ENCODE results near the gene OXT.
"Not testable (repeated sequence)": the region's sequence is repeated elsewhere in the genome, so short reads cannot be mapped to it uniquely, and the experiment has no call there.

Gene OXT

DNA sequence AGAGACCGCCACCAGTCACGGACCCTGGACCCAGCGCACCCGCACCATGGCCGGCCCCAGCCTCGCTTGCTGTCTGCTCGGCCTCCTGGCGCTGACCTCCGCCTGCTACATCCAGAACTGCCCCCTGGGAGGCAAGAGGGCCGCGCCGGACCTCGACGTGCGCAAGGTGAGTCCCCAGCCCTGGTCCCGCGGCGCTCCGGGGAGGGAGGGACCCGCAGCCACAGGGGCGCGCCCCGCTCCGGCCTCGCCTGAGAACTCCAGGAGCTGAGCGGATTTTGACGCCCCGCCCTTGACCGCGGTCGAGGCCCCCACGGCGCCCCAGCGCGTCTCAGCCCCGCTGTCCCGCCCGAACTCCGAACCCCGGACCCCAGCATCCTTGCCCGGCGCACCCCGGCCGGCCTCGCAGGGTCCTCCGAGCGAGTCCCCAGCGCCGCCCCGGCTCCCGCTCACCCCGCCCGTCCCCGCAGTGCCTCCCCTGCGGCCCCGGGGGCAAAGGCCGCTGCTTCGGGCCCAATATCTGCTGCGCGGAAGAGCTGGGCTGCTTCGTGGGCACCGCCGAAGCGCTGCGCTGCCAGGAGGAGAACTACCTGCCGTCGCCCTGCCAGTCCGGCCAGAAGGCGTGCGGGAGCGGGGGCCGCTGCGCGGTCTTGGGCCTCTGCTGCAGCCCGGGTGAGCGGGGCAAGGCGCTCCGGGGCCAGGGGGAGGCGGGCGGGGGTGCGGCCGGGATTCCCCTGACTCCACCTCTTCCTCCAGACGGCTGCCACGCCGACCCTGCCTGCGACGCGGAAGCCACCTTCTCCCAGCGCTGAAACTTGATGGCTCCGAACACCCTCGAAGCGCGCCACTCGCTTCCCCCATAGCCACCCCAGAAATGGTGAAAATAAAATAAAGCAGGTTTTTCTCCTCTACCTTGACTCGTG lies at the start of gene OXT:
OXT (plus strand) TSS at position 11 of the 920 bp plus-strand sequence; CDS start at position 47, 36 bp downstream.
- in situ Hi-C loops (cut with MboI; ENCODE audit: low sequenced_read_pairs) = no loop called here

DNA sequence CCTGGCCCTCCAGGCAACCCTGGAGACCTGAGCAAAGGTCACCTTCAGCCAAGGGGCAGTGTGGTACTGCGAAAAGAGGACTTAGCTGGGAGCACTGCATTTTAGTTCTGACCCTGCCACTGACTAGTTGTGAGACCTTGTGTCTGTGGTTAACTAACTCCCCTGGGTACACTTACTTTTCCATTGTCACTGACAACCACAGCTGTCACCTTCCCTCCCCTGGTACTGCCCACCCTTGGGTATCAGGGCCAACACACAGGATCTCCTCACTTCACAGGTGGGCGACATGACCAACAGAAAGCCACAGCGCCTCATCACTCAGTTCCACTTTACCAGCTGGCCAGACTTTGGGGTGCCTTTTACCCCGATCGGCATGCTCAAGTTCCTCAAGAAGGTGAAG lies 49.6 kb upstream of the OXT start:
- in situ Hi-C loops (cut with MboI; ENCODE audit: low sequenced_read_pairs) = no loop called here

DNA sequence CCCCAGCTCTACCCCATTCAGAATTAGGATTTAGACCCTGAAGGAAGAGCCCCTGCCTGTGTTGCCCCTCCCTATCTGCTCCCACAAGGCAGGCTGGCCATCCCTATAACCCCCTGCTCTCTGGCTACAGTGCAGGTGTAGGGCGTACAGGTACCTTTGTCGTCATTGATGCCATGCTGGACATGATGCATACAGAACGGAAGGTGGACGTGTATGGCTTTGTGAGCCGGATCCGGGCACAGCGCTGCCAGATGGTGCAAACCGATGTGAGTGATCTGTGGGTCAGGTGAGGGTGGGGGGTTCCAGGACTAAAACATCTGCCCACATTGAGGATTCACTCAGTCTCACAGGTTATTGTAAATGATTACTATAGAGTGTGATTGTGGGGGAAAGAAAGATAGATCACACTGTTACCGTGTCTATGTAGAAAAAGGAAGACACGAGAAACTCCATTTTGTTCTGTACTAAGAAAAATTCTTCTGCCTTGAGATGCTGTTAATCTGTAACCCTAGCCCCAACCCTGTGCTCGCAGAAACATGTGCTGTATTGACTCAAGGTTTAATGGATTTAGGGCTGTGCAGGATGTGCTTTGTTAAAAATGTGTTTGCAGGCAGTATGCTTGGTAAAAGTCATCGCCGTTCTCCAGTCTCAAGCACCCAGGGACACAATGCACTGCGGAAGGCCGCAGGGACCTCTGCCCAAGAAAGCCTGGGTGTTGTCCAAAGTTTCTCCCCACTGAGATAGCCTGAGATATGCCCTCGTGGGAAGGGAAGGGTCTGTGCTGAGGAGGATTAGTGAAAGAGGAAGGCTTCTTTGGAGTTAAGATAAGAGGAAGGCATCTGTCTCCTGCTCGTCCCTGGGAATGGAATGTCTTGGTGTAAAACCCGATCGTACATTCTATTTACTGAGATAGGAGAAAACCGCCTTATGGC lies 48.6 kb upstream of the OXT start:
- in situ Hi-C loops (cut with MboI; ENCODE audit: low sequenced_read_pairs) = not testable (repeated sequence)

DNA sequence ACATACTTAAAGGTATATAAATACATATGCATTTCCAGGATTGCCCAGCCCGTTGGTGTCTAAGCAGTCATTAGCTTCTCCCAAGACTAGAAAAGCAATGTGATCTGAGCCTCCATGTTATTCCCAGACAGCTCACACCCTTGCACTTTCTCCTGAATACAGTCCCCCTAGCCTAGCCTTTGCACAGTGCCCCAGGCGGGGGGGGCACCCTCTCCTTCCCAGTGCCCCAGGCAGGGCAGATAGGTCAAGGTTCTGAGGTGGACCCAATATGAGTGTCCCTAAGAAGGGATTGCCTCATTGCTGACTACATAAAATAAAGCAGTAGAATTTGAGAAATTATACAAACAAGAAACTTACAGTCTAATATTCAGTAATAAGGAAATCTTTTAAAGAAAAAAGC lies 43.4 kb upstream of the OXT start:
- in situ Hi-C loops (cut with MboI; ENCODE audit: low sequenced_read_pairs) = no loop called here

DNA sequence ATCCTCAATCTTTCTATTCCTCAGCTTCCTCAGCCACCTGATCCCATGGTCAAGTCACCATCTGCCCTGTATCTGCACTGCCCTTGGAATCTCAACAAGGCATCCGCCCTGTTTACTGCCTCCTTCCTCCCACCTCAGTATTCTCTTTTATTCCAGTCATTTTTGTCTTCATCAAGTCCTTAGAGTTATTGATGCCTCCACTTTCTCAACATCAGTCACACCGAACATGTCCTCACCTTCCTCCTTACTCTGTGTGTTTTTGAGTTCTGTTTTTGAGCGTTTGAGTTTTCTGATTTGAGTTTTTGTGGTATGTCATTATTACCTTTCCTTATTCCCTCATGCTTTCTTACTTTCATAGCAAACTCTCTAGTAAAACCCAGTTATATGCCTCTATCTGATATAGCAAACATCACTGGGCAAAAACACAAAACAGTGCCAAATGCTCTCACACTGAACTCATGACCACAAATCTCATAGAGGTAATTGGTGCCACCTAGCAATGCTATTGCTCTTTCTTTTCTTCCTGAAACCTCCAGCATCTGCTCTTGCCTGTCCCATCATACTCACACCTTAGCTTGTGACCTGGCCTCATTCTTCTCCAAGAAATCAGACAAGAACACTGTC lies 39.8 kb upstream of the OXT start:
- in situ Hi-C loops (cut with MboI; ENCODE audit: low sequenced_read_pairs) = no loop called here

DNA sequence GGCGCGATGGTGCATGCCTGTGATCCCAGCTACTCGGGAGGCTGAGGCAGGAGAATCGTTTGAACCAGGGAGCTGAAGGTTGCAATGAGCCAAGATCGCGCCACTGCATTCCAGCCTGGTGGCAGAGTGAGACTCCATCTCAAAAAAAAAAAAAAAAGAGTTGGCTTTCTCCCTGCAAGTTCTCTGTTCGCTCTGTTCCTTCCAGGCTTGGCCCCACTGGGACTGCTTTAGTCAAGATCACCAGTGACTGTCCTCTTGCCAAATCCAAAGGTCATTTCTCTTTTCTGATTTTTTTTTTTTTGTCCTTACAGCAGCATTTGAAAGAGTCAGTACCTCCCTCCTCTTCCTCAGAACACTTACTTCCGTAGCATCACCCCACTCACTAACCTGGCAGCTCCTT lies 38.8 kb upstream of the OXT start:
- in situ Hi-C loops (cut with MboI; ENCODE audit: low sequenced_read_pairs) = no loop called here

DNA sequence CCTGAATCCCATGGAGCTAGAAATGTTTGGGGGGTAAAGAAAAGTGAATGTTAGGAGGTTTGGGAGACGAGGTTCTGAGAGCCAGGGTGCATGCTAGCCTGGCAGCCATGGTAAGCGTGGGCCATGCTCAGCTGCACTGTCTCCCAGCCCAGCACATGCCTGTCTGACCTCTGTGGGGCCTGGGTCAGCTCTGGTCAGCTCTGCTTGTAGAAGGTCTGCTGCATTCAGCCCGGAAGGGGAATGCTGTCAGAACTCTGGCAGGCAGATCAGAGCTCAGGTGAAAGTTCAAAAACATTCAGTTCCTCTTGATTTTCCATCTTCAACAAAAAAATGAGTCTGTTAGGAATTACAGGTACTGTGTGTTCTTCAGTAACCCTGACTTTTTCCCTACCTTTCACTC lies 33.8 kb upstream of the OXT start:
- in situ Hi-C loops (cut with MboI; ENCODE audit: low sequenced_read_pairs) = no loop called here

DNA sequence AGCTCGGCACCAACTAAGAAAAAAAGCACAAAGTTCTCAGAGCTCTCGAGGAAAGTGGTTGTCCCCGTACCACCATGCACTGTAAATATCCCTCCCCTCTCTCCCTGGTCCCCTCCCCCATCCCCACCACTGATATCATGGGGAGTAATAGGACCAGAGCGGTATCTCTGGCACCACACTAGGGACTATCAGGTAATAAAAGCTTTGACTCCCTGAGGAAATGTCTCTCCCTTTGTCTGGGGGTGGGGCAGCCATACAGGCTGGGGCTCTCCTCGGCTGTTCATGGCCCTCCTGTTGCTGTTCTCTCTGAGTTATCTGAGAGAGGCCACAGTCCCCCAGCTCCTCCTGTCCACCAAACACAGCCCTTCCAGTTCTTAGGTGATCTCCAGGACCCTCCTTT lies 33.0 kb upstream of the OXT start:
- in situ Hi-C loops (cut with MboI; ENCODE audit: low sequenced_read_pairs) = no loop called here

DNA sequence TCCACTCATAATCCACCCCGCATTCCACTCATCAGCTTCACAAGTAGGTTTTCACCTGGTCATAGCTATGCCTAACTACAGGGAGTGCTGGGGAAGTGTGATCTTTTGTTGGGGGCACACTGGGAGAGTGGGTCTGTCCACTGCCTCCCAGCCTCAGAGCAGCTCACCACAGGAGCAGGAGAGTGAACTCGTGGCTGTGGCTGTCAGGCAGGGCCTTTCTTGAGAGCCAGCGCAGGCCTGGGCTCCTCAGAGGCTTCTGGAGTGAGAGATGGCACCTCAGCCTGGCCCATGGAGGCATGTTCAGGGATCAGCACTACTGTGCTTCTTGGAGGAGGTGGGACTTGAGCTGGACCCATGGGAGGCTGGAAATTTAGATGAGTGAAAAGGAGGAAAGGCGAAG lies 32.0 kb upstream of the OXT start:
- in situ Hi-C loops (cut with MboI; ENCODE audit: low sequenced_read_pairs) = no loop called here

DNA sequence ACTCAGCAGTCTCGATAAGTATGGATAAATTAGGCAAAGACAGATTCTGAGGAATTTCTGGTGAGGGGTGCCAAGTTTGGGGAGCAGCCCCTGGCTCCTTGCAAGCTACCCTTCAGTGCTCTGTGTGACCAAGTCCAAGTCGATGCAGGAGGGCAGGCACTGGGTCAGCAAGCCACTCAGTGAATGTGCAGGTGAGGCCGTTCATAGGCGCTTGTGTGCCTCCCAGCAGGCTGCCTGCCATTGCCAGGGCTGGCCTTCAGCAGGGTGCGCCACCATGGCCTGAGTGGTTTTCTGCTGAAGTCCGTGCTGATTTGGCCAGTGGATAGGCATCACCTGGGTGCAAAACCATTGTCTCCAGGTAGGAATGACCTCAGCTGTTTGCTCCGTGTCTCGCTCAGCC lies 31.3 kb upstream of the OXT start:
- in situ Hi-C loops (cut with MboI; ENCODE audit: low sequenced_read_pairs) = no loop called here

DNA sequence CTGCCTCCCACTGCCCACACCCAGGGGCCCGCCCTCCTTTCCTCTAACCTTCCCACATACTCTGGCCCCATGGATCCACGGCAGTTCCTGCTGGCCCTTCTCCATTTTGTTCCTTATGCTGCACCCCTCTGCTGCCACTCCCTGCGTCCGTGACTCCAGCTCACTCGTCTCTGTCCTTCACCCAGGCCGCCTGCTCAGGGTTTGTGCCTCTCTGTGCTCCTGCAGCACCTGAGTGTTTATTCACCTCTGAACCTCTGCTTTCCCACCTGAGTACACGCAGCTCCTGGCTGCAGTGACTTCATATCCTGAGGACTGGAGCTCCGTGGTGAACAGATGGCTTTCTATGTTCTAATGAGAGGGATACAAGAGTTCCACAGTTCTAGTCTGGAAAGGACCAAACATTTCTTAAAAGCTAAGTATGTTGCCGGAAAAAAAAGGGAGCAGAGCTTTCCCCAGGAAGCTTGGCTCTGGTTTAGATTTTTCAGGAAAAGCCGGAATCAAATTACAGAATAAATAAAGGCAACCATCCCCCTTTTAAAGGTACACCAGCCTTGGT lies 29.5 kb upstream of the OXT start:
- in situ Hi-C loops (cut with MboI; ENCODE audit: low sequenced_read_pairs) = no loop called here

DNA sequence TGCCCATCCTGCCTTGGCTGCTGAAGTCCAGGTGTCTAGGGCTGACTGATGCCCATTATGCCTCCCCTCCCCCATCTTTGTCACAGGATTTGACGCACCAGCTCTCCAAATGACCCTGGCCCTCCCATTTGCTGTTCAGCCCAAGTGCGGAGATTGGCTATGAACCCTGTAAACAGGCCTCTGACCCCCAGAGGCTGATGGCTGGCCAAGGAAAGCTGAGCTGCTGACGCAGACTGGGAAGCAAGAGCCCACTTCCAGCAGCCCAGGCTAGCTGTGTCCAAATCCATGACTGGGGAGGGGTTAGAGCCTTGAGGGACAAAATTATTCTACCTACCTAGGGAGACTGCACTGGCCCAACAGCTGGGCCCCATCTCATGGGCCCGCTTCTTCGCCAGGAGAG lies 28.8 kb upstream of the OXT start:
- in situ Hi-C loops (cut with MboI; ENCODE audit: low sequenced_read_pairs) = no loop called here

DNA sequence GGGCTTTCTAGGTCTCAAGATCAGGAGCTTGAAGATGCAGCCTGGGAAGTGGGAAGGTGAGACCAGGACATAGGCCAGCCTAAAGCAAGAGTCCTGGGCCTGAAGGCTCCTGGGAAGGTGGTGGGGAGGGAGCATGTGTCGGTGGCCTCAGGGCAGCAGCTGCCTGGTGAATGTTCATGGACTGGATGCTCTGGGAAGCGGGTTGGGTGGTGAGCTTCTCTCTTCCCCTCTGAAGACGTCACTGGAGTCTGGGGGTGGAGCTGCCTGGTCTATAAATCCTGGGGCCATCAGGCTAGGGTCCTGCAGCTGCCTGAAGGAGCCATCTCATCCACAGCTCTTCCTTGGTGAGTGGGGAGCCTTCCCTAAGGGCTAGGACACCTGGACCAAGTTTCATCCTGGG lies 28.1 kb upstream of the OXT start, which contains the start of gene GNRH2:
GNRH2 (plus strand) TSS at position 301 of the 400 bp plus-strand sequence. CDS start 793 bp downstream, outside the sequence.
- in situ Hi-C loops (cut with MboI; ENCODE audit: low sequenced_read_pairs) = no loop called here

DNA sequence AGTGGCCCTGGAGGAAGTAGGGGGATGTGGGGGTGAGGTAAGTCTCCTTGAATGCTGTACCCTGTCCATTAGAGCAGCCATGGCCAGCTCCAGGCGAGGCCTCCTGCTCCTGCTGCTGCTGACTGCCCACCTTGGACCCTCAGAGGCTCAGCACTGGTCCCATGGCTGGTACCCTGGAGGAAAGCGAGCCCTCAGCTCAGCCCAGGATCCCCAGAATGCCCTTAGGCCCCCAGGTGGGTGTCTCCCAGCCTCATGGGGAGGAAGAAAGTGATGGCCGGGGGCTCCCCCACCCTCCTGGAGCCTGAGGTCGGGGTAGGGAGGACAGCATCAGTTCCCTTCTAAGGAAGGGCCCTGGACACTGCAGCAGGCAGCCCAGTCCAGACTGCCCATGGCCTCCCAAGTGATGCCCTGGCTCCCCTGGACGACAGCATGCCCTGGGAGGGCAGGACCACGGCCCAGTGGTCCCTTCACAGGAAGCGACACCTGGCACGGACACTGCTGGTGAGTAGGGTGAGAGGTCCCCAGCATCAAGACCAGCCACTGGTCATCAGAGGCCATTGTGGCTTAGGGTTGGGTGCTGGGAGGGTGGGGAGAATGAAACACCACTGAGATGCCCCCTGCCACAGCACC lies 27.0 kb upstream of the OXT start:
- in situ Hi-C loops (cut with MboI; ENCODE audit: low sequenced_read_pairs) = no loop called here

DNA sequence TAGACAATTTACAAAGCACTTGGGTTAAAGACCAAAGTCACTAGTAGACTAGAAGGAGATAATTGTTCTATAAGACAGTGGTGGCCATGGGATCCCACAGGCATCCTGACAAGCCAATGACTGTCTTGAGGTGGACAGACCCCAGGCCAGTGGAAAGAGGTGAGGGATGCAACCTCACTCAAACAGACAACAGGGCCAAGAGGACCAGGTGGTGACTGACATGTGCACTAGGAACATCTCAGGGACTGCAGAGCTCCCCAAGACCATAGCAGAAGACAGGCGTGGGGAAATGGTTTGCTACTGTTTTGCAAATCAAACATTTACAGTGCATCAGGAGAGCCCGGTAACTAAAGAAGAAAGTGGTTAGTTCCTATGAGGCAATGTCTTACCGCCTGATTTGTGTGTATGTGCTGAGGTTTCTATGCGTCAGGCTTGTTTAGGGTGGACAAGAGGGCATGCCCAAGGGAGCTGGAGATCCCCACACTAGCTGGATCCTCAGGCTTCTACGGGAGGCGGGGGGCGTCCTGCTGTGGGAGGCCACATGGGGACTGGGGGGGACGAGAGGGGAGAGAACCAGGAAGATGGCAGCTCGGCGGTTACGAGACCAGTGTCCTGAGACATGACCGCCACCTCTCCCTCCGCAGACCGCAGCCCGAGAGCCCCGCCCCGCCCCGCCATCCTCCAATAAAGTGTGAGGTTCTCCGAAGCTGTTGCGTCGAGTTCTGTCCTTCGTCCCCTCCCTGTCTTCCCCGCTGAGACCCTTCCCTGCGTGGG lies 26.2 kb upstream of the OXT start:
- in situ Hi-C loops (cut with MboI; ENCODE audit: low sequenced_read_pairs) = no loop called here

DNA sequence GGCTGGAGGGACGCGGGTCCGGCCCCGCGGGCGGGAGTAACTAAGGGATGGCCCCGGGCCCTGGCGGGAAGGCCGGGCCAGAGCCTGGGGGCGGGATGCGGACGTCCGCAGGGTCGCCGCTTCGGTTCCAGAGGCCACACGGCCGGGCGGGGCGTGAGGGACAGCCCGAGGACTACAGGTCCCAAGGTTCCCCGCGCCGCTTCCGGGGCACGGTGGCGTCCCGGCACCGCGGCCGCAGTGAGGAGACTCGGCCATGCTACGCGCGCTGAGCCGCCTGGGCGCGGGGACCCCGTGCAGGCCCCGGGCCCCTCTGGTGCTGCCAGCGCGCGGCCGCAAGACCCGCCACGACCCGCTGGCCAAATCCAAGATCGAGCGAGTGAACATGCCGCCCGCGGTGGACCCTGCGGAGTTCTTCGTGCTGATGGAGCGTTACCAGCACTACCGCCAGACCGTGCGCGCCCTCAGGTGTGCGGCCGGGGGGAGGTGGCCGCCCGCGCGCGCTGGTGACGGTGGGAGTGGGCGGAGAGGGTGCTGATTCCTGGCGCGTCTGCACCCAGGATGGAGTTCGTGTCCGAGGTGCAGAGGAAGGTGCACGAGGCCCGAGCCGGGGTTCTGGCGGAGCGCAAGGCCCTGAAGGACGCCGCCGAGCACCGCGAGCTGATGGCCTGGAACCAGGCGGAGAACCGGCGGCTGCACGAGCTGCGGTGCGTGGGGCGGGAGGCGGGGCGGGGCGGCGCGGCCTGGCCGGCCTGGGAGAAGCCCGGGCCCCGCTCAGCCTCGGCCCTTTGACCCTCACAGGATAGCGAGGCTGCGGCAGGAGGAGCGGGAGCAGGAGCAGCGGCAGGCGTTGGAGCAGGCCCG lies 25.4 kb upstream of the OXT start, which contains the start of gene MRPS26:
MRPS26 (plus strand) TSS at position 237 of the 861 bp plus-strand sequence; CDS start at position 254, 17 bp downstream.
- in situ Hi-C loops (cut with MboI; ENCODE audit: low sequenced_read_pairs) = no loop called here

DNA sequence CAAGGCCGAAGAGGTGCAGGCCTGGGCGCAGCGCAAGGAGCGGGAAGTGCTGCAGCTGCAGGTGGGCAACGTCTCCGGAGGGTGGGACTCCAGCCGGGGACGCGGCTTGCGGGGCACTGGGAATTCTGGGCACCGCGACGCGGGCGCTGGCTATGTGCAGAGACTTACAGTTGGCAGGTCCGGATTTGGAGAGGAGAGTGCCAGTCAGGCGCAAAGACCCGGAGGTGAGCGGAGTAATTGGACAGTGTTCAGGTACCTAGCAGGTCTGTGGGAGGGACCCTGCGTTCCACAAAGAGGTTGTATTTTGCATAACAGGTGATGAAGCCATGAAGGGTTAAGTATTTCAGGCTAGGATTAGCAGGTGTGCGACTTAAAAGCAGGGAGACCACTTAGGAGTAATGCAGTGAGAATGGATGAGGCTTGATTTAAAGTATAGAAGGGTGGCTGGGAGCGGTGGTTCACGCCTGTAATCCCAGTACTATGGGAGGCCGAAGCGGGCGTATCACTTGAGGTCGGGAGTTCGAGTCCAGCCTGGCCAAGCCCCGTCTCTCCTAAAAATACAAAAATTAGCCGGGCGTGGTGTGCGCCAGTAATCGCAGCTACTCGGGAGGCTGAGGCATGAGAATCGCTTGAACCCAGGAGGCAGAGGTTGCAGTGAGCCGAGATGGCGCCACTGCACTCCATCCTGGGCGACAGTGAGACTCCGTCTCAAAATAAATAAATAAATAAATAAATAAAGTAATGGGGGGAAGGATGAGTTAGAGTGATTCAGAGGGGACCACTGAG lies 24.6 kb upstream of the OXT start:
- in situ Hi-C loops (cut with MboI; ENCODE audit: low sequenced_read_pairs) = no loop called here

Measured in HL-60/S4 (cell line).